ENCODE data around the gene LBHD2.
A peak's percentile ranks its signal among the peaks of the same experiment; 100 is the strongest.
"Not testable (repeated sequence)": the region's sequence is repeated elsewhere in the genome, so short reads cannot be mapped to it uniquely, and the experiment has no call there.

LBHD2 gene

GRCh38 chr14:103104654-103105452 is 20.8 kb downstream of the LBHD2 start:
- DNase-seq (ENCODE audit: low read depth in 2 of 2) = peak; percentile 30 to 61

GRCh38 chr14:103105580-103106150 is 21.7 kb downstream of the LBHD2 start:
- no peak for DNase-seq (ENCODE audit: low read depth in 2 of 2)

DNA sequence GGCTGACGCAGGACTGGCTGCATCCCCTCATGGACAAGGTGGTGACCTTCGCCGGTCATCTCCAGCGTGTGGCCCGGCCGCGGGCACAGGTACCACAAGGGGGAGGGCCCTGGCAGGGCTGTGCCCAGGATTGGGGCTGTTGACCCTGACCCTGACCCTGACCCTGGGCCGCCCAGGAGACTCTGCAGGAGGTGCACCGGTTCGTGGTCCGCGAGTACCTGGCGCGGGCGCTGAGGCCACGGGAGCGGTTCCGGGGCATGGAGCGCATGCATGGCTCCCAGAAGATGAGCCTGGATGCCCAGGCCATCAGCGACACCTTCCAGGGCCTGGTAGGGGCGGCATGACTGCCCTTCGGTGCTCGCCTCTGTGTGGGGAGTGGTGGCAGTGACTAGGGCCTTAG is 23.4 kb downstream of the LBHD2 start:
- DNase-seq (ENCODE audit: low read depth in 2 of 2) = no peak

DNA sequence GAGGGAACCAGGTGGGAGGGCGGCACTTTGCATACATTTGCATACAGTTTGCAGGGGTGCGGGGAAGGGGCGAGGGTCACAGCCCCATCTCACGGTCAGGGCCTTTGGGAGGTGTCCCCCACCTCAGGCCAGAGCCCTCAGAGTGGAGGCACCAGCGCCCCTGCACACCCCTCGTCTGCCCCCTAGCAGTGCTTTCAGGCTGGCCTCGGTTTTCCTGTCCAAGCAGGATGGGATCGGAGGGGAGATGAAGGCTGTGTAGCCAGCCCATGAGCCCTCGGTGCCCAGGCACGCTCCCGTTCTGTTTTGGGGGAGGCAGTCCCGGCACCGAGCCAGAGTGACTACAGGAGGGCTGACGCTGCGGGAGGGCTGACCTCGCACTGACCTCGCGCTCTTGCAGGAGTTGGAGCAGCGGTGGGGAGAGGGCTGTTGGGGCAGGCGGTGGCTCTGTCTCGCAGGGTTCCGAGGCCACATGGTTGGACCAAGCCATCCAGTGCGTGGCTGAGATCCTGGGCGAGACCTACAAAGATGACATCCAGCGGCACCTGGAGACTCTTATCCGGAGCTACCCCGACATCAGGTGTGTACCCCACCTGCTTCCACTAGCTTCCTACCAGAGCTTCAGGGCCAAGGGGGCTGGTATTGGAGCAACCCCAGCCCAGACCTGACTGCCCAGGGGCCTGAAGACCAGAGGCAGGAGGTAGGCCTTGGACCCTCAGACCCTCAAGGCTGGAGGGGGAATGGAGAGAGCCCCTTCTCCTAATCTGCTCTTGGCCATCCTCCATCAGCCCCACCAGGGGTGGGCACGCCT is 24.1 kb downstream of the LBHD2 start:
- DNase-seq (ENCODE audit: low read depth in 2 of 2) = no peak

DNA sequence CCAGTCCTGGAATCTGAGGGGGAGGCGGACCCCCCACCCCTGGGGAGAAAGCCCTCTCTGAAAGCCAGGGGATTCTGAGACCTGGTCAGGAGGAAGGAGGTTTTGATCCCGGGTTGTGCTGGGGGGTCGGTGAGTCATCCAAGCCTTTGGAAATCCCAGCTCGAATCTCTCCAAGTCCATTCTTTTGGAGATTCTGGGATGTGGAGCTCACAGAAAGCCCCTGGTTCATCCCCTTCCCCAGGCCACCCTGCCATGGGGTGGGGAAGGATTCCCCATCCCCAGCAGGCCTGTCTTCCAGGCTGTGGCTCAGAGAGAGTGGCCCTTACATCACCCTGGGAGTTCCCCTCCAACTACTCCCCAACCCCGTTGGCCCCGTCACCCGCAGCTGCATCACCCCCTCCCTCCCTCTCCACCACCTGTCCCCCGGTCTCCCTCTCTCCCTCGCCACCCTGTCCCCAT is 24.8 kb downstream of the LBHD2 start:
- DNase-seq (ENCODE audit: low read depth in 2 of 2) = no peak

DNA sequence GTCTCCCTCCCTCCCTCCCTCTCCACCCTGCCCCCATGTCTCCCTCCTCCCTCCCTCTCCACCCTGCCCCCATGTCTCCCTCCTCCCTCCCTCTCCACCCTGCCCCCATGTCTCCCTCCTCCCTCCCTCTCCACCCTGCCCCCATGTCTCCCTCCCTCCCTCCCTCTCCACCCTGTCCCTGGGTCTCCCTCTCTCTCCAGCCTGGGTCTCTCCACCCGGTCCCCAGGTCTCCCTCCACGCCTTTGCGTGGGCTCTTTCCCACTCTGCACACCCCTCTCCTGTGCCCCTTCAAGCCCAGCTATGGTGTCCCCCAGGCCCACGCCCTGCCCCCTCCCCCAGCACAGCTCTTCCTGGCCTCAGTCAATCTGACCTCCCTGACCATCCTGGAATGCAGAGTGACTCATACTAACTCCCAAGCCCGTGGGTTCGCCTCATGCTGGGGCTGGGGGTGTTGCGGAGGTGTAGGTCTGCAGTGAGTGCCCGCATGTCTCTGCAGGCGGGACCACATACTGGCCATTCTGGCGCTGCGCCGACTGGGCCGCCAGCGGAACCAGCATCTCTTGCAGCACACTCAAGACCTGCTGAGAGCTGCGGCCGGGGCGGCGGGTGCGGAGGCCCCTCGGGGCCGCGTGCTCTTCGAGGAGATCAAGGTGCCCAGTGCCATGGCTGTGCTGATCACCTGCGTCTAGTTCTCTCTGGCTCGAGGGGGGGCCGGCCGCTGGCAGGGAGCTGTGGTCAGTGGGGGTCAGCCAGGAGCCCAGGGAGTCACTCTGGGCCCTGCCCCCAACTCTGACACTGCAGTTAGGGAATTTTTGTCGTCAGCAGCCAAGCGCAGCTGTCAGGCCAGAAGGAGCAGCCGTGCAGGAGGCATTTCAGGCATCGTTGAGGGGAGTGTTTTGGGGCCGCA is 25.8 kb downstream of the LBHD2 start:
- no peak for DNase-seq (ENCODE audit: low read depth in 2 of 2)

DNA sequence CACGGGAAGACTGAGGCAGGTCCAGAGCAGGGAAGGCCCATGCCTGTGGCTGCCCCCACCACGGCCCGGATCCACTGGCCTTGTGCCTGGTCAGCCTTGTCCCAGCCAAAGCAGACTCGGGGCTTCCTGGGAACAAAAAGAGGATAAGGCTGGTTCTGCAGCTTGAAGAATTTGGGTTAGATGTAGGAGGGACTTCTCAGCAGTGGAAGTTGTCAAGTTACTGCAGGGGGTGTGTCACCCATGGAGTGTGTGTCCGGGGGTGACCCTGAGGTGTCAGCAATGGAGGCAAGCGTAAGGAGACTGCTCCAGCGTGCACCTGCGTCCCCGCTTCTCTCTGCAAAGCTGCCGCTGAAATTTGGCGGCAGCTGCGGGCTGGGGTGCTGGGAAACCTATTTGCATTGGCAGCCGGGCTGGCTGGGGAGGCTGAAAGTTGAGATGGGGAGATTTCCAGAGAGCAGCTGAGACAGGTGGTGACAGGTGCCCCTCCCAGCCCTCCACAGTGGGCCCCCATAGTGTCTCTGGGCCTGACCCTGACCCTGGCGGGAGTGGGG is 26.7 kb downstream of the LBHD2 start:
- DNase-seq (ENCODE audit: low read depth in 2 of 2) = no peak

DNA sequence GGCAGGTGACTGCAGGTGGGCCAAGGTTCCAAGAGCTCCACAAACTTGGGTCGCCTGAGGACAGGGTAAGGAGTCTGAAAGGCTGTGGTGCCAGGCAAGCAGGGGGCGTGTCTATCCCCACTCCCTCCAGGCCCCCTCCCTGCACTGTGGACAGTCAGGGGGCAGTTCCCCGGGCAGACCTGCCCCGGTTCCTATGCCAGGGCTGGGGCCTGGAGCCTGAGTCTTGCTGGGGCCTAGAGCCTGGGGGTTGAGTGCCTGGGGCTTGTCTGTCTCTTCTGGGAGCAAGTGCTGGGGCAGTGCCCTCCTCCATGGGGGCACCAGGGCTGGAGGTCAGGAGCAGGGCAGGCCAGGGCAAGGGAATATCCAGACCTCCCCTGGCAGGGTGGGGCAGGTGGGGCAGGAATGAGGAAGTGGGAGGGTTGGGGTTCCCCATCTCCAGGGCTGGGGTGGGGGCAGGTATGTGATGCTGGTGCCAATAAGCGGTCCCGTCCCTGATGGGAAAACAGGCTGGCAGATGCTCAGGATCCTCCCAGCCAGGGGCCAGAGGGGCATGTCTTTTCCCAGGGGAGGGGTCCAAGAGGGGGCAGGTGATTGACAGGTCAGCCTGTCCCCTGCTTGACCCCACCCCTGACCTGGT is 27.3 kb downstream of the LBHD2 start:
- no peak for DNase-seq (ENCODE audit: low read depth in 2 of 2)

DNA sequence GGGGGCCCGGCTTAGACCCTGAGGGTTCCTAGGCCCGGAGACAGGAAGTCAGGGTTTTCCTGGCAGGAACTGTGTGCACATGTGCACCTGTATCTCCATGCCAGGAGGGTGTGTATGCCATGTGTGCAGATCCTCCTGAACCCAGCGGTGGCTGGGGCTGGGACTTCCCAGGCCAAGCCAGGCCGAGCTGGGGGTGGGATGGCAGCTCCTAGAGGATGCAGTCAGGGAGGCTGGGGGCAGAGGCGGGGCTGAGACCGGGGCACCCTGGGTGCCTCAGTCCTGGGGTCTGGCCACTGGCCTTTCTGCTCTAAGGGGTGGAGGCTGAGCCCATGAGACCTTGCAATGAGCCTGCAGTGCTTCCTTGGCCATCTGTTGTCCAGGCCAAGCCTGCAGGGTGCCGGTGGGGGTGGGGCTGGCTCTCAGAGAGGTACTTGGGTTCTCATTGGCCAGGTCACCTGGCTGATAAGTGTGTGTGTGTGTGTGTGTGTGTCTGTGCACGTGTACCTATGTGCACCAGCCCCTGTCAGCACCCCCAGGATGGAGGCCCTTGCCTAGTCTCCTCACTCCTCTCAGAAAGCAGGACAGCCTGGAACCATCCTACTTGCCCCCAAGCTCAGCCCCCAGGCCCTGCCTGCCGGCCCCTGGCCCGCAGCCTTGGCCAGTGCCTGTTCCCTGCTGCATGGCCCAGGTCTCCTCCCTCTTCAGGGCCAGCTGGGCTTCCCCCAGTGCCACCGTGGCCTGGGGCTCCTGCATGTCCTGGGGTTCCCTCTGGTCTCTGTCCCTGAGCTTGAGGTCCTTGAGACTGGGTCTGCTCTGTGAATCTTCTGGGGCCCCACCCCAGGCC is 28.6 kb downstream of the LBHD2 start:
- no peak for DNase-seq (ENCODE audit: low read depth in 2 of 2)

GRCh38 chr14:103113303-103113702 is 29.3 kb downstream of the LBHD2 start:
- no peak for DNase-seq (ENCODE audit: low read depth in 2 of 2)

DNA sequence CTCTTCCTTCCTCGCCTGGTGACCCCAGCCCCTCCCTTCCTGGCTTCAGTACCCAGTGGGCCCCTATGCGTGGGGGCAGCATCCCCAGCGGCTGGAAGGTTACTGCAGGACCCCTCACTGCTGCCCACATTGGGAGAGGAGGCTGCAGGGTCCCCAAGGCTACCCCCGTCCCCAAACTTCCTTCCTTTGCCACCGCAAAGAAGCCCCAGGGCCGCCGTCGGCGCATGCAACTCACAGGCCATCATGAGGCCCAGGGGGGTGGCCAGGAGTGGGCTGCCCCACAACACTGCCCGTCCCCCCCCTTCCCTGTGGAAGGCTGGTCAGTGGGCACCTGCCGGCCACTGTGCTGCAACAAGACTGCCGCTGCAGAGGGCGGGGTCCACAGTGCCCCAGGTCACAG is 29.8 kb downstream of the LBHD2 start:
- no peak for DNase-seq (ENCODE audit: low read depth in 2 of 2)

- not testable (repeated sequence) for DNase-seq (ENCODE audit: low read depth in 2 of 2)
Measured at GRCh38 chr14:103115086-103115679, 31.2 kb downstream of the LBHD2 start.

DNA sequence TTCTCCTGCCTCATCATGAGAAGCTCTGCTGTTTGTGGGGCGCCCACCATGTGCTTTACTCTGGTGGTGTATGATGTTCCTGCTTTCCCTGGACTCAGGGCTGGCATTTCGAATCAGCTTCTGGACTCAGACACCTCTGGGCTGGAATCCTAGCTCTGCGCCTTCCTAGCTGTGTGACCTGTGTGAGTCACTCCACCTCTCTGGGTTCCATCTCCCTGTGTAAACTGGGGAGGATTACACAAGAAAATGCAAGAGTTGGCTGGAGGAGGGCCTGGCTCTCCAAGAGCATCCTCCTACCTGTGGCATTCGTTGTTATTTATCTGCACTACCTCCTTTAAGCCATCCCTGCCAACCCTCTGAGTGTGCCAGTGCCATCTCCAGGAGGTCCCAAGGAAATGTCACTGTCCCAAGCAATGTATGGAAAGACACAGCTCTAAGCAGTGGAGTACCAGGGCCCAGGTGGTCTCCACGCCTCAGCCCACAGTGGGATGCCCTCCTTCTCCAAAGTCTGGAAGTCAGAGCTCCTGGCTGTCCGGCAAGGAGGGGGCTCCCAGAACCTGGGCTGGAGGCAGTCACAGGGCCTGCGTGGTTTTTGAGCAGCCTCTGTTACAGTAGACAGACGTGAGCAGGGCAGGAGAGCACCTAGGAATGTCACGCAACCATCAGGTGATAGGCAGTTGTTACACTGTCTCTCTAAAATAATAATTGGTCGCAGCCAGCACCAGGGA is 32.0 kb downstream of the LBHD2 start:
- DNase-seq (ENCODE audit: low read depth in 2 of 2) = no peak

DNA sequence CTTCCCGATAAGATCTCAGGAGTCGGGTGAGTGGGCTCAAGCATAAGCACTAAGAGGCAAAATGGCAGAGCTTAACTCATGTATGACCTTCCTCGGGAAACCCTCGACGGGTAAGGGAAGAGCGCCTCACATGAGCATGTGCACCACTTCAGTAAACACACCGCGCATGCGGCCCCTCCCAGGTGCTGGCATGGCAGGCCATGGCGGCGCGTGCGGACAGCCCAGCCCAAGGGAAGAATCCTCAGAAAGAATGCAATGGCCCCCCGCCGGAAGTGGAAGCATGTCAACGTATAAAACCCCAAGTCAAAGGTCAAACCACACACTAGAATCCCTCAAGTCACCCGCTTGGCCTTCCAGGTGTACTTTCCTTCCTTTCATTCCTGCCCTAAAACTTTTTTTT is 32.6 kb downstream of the LBHD2 start:
- no peak for DNase-seq (ENCODE audit: low read depth in 2 of 2)

- not testable (repeated sequence) for DNase-seq (ENCODE audit: low read depth in 2 of 2)
Measured at GRCh38 chr14:103117499-103117898, 33.5 kb downstream of the LBHD2 start.

DNA sequence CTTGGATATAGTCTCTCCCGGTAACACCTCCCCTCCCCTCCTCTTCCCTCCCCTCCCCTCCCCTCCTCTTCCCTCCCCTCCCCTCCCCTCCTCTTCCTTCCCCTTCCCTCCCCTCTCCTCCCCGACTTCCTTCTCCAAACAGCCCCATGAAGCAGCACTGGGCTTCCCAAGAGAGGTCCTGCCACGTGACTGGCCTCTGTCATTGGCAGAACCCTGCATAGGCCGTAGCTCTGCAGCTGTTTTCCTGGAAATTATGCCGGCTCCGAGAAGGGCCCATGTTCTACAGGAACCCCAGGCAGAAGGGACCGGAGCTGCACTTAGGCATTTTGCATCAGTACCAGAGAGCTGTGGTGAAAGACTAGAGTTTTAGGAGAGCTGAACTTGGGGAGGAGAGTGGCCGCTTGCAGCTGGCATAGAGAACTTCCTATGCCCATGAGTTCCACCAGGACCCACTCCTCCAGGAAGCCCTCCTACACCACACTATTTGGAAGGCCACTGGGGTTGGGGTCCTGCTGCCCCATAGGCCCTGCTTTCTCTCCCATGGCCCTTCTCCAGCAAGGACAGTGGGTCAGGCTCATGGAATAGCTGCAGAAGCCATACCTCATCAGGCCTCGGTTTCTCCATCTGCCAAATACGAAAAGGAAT is 34.1 kb downstream of the LBHD2 start:
- no peak for DNase-seq (ENCODE audit: low read depth in 2 of 2)

DNA sequence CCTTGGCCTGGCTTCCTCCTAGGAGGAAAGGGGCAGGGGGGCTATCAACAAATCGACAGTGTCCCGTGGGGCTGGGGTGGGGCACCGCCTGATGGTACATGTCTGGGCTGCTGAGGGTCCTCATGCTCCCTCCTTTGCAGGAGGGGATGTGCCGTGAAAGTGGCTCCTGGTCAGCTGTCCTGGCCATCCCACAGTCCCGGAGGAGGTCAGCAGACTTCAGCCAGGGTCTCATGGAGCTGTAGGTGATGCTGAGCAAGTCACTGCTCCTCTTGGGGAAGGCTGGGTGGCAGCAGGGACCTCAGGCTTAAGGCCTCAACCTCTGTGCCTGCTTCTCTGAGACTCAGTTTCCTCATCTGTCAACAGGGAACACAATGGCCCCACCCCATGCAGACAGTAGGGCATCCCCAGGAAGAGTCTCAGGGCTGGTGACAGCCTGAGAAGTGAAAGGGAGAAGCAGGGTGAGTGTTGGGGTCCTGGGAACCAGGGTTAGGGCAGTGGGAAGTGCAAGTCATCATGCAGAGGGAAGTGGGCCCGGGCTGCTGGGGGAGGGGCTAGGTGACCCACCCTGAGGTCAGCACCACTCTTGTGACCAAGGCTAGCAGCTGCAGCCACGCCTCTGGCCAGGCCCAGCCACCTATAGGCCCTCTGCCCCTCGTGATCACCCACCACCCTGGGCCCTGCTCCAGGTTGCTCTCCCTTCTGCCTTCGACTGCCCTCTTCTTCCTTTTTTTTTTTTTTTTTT is 34.8 kb downstream of the LBHD2 start:
- no peak for DNase-seq (ENCODE audit: low read depth in 2 of 2)

- DNase-seq (ENCODE audit: low read depth in 2 of 2) = not testable (repeated sequence)
Measured at GRCh38 chr14:103119527-103119926, 35.5 kb downstream of the LBHD2 start.

Data from stimulated activated CD4-positive, alpha-beta T cell treated with anti-CD3 and anti-CD28 coated beads, Interleukin-15, amount 100 ng/mL, for 48 hours (primary cell).